Fibroblast of upper back skin (primary cell): Measurements from ENCODE around the gene CTTN.
A peak's percentile ranks its signal among the peaks of the same experiment; 100 is the strongest.
"Not testable (repeated sequence)": the region's sequence is repeated elsewhere in the genome, so short reads cannot be mapped to it uniquely, and the experiment has no call there.

Experiments used
- DNase-seq: peaks from one replicate; pipeline ENCODE4 v3.0.0-alpha.2; 2013

Gene CTTN

GRCh38 chr11:70429724-70430521, 31.6 kb downstream of the CTTN start:
- no peak for DNase-seq

DNA sequence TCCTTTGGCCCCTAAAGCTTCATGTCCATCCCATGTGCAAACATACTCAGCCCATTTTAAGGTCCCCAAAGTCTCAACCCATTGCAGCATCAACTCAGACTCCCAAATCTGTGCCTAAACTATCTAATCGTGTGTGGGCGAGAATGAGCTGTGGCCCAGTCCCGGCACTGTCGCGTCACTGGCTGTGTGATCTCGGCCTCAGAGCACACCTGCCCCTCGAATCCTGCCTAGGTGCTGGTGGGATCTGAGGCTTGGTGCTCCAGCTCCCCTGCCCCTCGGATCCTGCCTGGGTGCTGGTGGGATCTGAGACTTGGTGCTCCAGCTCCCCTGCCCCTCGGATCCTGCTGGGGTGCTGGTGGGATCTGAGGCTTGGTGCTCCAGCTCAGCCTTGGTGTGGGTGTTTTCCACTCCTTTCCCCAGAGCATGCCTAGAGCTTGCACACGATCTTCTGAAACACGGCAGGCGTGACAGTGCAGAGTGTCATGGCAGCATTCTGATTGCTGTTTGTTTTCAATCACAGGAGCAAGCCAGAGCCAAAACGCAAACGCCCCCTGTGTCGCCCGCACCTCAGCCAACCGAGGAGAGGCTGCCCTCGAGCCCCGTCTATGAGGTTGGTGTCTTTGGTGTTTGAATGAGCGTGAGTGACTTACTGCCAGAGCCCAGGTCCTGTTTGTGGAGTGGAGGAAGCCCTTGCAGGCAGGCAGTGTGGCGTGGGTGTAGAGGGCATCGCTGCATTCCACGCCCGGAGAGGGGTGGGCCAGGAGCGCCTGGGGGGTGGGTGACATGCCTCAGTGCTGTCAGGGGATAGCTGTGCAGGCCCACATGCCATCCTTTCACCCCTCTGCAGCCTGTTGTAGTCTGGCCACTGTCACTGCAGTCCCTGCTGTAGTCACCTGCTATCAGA, 32.6 kb downstream of the CTTN start:
- no peak for DNase-seq

GRCh38 chr11:70431611-70432010, 33.3 kb downstream of the CTTN start:
- no peak for DNase-seq

DNA sequence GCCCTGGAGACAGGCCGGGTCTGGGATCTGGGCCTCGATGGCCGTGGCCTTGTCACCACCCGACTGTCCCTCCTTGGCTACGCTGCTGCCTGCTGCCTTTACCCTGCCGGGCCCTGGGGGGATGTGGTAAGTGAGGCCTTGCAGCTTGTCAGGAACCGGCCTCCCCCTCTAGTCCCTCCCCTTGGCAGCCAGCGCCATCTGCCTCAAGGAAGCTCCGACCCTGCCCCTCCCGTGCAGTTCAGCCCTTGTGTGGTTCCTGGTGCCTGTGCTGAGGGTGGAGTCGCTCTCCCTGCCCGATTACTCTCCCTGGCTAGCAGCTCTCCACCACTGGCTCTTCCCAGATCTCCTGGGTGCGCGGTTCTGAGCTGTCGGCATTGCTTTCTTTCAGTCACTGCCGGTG, 33.7 kb downstream of the CTTN start:
- no peak for DNase-seq

DNA sequence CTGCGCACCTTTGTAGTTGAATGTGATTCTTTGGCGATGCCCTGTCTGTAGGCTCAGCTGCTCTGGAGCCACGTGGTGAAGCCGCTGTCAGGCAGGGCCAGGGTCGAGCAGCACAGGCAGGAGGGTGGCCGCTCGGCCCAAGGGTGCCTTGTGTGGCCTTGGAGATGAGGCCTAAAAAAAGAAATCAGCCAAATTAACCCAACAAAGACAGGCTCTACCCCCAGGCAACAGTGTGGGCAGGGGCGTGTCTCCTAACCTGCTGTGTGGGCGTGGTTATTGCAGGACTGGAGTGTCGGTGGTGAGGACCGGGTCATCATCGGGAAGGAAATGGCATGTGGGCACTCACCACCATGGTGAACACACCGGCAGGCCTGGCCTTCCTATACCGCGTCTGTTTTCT, 34.3 kb downstream of the CTTN start:
- no peak for DNase-seq

- DNase-seq = no peak
These were observed 34.7 kb downstream of the CTTN start for GRCh38 chr11:70433038-70433437.

DNA sequence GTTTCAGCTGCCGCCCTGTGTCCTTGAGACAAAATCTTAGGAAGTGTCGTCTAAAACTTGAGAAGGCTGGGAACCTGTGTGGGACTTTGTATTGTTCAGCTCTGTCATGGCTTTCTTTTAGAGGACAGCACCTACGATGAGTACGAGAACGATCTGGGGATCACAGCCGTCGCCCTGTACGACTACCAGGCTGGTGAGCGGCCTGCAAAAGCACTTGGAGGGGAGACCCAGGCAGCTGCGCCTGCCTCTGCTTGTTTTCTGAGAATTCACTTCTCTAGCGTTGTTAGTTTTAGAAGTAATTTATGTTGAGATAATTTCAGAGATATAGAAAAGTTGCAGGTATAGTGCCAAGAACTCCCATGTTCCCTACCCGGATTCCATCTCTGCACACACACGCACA, 35.2 kb downstream of the CTTN start:
- no peak for DNase-seq

GRCh38 chr11:70433966-70434812, 35.9 kb downstream of the CTTN start:
- DNase-seq = no peak

- DNase-seq = no peak
These were observed 36.5 kb downstream of the CTTN start for GRCh38 chr11:70434813-70435278.

GRCh38 chr11:70435361-70435760, 37.0 kb downstream of the CTTN start:
- DNase-seq = no peak

DNA sequence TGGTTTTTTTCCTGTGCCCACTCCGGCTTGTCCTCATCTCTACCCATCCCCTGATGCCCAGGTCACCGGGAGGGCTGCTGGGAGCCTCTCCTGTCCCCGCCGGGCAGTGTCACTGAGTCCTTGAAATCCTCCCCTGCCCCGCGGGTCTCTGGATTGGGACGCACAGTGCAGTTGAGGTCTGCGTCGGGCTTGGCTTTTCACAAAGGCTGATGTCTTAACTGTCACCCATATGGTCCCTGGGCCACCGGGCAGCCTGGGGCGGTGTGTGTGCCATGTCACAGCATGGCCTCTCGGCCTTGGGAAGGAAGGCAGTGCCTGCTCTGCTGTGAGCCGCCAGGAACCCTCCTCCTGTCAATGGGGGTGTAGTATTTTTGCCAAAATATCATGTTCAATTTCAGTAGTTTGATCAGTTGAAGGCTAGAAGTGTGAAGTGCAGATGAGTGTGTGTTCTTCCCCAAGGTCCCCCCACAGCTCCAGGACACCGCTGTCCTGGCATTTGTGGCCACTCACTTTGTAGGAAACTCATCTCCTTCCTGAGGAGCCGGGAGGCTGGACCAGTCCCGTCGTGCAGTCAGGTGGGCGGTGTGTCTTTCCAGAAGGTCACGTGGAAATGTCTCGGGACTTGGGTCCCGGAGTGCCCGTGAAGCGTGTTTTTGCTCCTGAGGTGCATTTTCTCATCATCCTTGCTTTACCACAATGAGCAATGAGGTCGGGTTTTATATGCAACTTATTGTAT, 37.6 kb downstream of the CTTN start:
- no peak for DNase-seq

- DNase-seq = no peak
These were observed 38.2 kb downstream of the CTTN start for GRCh38 chr11:70436501-70436860.

GRCh38 chr11:70437111-70437784, 38.9 kb downstream of the CTTN start:
- no peak for DNase-seq

DNA sequence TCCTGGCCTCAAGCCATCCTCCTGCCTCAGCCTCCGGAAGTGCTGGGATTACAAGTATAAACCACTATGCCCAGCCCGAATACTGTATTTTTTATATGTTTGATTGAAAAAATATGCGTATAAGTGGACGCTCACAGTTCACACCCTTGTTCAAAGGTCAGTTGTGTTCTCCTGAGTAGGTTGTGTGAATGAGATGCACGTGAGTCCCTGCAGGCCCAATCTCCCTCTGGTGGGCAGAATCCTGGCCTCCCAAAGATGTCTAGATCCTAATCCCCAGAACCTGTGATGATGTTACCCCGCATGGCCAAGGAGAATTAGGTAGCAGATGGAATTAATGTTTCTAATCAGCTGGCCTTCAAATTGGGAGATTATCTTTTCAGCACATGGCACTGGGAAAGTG, 41.9 kb downstream of the CTTN start:
- no peak for DNase-seq

DNA sequence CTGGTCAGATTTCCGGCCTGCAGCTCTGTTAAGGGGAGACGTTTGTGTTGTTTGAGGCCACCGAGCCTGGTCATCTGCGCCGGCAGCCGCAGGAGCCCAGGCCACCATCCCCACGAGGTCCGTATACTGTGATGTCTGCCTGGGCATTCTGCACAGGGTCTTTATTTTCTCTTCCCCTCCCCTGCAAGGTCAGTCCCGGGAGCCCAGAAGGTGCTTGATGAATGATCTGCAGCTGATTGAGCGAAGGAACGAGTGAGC, 45.4 kb downstream of the CTTN start:
- DNase-seq = no peak

GRCh38 chr11:70445091-70445490, 46.8 kb downstream of the CTTN start:
- DNase-seq = no peak

DNA sequence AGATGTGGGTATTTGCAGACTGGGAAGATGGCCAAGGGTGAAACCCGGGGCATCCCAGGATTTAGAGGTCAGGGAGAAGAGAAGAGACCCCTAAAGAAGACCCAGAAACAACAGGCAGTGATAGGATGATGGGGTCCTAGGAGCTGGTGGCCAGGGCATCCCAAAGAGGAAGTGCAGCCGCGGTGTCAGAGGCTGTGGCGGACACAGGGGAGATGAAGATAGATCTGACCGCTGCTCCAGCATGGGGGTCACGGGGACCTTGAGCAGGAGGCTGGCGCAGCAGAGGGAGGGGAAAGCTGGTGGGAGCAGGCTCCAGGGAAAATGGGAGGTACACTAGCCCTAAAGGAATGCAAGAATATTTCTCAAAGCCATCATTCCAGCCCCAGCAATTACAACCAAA, 47.3 kb downstream of the CTTN start:
- peak; percentile 8 for DNase-seq

DNA sequence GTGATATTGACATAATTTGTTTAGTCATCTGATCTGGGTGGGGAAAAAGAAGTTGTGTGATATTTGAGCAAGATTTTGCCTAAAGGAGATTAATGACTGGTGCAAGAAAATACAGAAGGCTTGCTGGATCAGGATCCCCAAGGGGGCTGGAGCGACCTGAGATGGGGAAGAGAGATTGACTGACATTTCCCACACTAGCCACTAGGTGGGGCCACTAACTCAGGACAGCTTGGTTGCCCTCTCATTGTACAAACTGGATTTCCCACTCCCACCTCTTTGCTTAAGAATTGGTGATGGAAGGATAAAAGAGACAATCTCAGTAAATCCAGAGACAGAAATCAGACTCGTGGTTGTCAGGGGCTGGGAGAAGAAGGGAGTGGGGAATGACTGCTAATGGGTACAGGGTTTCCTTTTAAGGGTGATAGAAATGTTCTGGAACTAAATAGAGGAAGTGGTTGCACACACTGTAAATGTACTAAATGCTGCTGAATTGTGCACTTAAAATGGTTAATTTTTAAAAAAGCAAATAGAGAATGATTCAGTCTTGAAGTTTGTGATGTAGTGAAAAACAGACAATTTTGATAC, 50.7 kb downstream of the CTTN start:
- DNase-seq = no peak

GRCh38 chr11:70454197-70454767, 56.0 kb downstream of the CTTN start:
- DNase-seq = no peak

GRCh38 chr11:70454811-70455210, 56.5 kb downstream of the CTTN start:
- not testable (repeated sequence) for DNase-seq

DNA sequence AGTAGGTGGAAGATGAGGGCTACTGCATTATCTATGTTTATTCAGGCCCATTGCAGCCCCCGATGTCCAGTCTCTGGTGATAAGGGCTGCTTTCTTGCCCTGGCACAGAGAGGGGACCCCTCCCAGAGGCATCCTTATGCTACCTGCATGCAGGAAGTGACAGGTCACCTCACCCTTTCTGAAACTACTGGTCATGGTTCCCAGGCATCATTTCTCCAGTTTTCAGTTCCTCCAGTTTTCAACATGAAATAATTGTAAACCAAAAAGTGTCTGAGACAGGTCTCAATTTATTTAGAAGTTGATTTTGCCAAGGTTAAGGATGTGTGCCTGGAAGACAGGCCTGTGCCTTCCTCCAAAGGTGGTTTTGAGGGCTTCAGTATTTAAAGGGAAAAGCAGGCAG, 57.0 kb downstream of the CTTN start:
- no peak for DNase-seq
